Activated CD4-positive, CD25-positive, alpha-beta regulatory T cell treated with anti-CD3 and anti-CD28 coated beads, Interleukin-2, amount 50 U/mL, for 16 hours (primary cell): ENCODE measurements around the gene PIGK.

ENCODE experiments used
- DNase-seq: peaks from one replicate; pipeline ENCODE4 v3.0.0-alpha.2; 2020; ENCODE audit warnings: low read depth, low spot score

Gene PIGK

DNA sequence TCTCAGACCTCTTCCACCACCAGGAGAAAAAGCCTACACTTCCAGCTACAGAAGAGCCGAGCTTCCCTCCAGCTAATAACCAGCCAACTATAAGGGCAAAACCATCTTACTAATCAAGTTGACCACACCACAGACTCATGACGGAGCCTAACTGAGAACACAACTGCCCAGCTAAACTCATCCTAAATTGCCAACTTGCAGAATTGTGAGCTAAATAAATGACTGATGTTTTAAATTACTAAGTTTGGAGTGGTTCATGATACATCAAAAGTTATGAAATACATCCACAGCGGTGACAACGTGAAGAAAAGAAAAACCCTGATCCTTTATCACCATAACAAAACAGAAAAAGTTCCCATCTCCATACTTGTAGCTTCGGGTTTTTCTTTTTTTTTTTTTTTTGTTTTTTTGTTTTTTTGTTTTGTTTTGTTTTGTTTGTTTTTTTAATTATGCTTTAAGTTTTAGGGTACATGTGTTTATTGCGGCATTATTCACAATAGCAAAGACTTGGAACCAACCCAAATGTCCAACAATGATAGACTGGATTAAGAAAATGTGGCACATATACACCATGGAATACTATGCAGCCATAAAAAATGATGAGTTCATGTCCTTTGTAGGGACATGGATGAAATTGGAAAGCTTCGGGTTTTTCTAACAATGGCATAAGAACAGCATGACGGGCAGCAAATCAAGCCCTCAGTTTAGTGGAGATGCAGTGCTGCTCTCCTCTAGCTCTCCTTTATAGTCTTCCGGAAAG, 122.6 kb downstream of the PIGK start:
- DNase-seq: no peak

DNA sequence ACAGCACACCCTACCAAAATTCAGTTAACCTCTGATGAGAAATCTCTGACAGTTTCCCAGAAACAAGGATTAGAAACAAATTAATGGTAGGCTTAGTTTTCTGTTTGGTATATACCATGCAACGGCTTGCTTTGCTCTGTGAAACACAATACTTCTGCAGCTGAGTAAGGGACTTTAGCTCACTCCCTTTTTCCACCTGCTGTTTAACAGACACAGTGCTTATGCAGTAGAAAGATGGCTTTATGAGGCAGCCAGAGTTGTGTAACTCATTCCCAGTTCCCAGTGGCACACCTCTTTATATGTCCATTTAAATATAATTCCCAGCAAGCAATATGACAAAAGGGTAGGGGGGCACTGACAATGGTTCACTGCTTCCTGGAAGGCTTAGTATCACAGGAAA, 124.0 kb downstream of the PIGK start:
- no peak for DNase-seq

DNA sequence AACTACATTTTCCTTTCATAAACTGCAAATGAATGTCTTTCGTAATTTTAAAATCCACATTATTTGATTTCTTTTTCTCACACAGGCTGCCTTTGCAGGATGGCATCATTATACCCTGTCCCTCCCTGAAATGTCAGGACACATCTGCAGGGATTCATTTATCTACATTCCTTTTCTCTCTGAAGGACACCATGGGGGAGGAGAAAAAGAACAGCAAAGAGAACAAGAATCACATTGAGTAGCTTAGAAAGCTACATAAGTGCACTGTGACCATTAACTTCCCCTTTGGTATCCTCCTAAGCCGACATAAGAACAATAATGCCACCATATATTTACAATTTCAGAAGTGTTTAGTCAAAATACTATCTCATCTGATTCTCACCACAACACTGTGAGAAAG, 129.5 kb downstream of the PIGK start:
- no peak for DNase-seq

DNA sequence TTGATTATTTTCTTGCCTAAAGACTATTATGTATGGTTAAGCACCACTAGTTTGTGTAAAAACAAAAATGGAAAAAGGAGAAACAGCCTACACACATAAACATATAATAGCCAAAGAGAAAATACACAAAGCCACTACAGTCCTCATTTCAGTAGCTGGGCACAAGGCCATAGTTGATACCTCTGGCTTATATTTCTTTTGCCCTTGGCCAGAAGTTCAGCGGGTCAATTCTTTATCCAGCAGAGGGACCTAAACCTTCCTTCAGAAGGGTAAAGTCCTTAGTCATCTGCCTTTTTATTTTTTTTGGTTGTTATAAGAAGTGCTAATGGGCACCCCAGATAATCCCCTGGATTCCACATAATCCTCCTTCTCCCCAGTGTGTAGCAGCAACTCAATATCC, 134.1 kb downstream of the PIGK start:
- no peak for DNase-seq

DNA sequence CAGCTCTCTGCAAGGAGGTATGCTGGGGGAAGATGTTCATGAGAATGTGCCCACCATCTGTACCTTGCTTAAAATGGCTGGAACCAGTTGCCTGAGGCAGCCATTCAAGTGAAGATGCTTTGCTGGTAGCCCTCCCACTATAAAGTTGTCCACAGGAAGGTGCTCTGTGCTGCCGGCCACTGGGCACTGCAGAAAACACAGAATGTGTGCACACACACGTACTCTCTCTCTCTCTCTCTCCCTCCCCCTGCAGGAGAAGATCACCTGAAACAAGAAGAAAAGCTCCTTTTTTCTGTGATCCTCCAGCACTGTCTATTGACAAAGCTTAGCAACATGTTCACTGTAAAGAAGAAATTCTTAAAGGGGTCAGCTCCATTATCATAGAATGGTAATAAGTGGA, 134.8 kb downstream of the PIGK start:
- no peak for DNase-seq

DNA sequence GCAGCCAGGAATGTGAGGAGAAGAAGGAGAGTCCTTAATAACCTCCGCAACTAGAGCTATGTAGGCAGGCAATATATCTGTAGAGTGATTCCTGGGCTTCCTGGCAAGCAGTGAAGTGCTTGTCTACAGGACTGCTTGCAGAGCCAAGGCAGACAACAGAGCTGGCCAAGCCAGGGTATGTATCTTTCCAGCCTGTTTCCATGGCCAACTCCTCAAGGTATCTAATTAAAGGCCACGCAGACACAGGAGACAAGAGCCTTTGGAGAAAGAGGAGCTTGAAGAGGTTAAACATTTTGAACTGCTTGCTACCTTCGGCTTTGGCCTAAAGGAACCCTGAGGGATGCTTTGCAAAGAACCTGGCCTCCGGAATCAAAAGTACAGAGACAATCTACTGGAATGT, 137.4 kb downstream of the PIGK start:
- DNase-seq: no peak

DNA sequence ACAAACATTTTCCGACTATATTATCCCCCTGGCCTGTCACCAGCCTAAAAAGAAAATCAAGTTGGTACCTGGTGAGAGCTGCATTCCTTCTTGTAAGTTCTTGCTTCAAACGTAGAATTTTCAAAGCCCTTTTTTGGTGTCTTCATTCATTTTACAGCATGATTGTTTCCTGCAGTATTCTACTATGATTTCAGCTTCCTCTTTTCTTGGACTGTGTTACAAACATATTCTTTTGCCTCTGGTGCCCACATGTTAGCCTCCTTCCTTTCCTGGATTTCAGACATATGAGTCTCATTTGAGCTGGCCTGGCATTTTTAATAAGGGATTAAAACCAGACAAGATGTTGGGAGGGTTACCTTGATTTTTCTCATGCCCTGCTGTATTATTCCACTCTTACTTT, 142.5 kb downstream of the PIGK start:
- no peak for DNase-seq

DNA sequence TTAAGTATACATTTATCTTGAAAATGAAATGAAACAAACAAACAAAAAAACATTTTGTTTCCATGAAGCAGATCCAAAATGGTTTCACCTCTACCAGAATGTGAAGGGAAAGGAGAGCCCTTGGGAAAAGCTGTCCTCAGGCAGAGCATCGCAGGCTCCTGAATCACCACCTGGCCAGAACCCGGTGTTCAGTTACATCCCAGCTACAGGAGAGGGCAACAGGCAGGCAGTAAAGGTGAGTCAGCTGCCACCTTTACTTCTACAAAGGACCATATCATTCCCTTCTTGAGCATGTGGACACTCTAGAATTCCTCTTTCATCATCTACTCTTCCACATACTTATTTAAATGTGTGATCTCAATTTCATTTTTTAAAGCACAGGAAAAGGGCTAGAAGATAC, 151.2 kb downstream of the PIGK start:
- no peak for DNase-seq

DNA sequence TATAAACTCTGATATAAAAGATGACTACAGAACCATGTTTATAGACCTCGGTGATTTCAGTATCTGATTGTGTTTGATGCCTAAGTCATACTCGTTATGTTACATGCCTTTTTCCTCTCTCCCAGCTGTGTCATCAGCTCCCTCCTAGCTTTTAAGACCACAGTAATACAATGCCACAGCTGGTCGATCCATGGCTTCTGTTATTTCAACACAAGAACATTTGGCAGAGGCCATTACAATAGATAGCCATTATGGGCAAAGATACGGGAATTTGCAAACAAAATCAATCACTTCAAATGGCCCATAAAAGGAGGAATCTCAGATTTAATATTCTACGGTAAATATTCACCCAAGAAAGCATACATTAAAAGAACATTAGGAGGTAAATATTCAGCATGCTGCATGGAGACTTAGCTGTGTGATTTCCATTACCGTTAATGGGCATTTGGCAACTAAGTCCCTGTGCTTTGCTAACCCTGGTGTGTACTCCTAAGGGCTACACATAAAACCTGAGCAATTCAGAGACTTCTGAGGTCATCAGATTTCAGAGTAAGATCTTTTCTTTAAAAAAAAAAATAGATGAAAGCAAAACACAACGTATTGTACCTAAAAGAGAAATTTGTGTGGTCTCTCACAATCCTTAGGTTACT, 153.4 kb downstream of the PIGK start:
- DNase-seq: no peak

DNA sequence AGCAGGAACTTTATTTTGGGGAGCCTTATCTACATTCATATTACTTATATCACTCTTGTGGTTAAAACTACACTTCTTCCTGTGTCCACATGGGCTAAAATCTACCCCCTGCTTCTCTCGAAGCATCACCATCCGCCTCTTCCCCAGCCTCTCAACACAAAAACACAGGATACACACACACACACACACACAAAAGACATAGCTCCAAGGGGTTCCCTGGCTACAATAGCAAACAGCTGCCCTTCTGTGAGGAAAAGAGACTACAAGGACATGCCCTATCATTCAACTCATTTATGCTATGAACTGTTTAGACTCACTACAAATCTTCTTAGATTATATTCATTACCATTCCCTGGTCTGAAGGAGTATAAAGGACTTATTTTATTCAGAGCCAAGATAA, 155.0 kb downstream of the PIGK start:
- DNase-seq: no peak

DNA sequence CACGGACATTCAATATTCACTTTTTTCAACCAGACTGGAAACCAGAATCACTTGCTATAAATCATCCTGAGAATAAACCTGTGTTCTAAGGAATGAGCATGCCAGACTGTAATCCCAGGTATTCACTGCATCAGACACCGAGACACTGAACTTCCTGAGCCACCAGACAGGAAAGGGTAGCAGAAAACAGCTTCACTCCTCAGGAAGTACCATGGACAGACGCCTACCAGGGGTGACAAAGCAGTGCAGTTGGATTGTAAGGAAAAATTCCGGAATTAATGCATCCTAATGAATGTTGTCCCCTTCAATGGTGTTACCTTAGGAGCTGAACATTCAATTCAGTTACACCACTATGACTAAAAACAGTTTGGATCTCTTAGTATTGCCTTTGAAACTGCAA, 156.1 kb downstream of the PIGK start:
- DNase-seq: no peak

DNA sequence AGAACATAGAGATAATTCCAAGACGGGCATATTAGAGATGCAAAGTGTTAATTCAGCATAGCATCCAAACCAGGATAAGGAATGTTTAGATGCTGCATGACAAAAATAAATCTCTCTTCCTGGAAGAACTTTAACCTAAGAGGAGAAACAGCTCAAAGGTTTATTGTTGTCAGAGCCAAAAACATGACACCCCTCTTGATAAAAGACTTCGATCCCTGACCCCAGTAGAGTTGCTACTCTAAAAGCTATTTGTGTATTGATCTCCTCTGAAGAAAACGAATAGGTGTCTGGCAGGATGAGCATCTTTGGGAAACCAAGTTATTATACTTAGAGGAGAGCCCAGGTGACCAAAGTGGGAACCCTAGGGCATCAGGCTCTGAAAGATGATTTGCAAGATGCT, 158.1 kb downstream of the PIGK start:
- no peak for DNase-seq

DNA sequence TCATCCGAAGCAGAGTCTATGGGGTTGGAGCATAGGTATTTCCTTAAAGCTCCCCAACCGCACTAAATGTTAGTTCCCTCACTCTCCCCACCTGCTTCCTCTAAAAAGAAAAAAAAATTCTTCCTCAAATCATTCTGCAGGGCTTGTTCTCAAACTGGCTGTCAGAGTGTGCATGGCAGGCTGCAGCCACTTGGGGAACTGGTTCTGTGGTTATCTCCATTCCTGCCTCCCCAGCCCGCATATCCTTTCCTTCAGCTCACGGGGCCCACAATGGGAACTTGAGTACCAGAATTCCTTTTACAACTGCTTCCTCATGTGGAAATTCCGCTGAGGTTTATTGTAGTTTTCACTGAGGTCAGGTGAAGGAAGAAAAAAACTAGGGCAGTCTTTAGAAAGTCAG, 159.2 kb downstream of the PIGK start:
- no peak for DNase-seq

DNA sequence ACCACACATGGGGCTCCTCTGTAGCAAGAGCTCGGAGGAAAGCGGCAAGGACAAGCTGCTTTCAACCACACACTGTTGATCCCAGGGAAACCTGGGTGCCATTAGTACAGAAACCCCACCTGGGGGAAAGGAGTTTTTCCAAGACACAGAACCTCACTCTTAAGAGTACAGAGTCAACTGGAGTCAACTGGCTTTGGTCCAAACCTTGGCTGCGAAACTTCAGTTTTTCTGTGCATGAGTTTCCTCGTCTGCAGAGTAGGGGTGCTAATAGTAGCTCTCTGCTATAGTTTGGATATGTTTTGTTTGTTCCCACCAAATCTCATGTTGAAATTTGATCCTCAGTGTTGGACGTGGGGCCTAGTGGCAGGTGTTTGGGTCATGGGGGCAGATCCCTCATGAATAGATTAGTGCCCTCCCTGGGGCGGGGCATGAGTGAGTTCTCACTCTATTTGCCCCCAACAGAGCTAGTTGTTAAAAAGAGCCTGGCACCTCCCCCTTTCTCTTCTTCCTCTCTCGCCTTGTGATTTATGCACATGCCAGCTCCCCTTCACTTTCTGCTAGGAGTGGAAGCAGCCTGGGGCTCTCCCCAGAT, 161.1 kb downstream of the PIGK start:
- DNase-seq: no peak

DNA sequence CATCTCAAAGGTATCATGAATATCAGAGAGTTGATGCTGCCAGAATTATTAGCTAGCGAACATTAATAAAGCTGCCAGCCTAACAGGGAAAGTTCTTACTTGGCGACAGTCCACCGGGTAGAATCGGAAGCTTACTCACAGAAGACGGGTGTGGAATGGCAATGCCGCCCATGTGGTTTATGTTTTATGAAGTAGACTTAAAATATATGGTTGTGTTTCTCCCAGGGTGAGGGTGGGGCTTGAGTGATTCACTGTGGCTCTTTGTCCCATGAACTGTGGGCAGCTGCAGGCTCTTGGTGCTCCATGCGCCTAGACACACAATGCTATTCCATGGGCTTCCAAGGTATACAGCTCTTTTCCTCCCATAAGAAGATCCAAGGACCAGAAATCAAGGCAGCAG, 162.7 kb downstream of the PIGK start:
- no peak for DNase-seq

DNA sequence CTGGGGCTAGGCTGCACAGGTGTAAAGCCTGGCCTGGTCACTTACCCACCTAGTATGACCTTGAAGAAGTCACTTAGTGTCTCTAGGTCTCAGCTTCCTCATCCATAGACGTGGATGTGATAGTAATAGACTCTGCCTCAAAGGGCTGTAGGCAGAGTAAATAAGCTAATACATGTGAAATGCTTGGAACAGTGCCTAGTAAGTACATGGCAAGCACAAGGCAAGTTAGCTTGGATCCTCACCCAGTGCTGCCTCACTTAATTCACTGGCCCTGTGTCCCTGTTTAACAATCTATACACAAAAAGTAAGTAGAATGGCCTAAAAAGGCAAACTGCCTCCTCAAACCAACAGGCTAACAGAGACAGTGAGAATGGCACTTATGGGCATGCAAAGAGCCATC, 167.8 kb downstream of the PIGK start:
- no peak for DNase-seq

DNA sequence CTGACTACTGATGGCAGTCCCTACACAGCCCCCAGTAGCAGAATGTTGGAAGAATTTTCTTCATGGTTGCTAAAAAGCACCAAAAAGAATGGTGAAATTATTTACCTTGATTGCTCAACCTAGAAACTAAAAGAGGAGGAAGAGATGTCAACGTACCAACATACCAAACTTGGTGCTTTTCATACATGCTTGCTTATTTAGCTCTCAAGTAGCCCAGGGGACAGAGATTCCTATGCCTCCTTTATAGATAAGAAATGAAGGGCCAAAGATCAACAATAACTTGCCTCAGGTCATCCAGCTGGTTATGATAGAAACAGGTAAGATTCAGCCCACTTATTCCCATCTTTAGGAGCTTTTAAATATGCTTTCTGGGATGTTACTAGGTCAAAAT, 170.6 kb downstream of the PIGK start:
- DNase-seq: no peak

DNA sequence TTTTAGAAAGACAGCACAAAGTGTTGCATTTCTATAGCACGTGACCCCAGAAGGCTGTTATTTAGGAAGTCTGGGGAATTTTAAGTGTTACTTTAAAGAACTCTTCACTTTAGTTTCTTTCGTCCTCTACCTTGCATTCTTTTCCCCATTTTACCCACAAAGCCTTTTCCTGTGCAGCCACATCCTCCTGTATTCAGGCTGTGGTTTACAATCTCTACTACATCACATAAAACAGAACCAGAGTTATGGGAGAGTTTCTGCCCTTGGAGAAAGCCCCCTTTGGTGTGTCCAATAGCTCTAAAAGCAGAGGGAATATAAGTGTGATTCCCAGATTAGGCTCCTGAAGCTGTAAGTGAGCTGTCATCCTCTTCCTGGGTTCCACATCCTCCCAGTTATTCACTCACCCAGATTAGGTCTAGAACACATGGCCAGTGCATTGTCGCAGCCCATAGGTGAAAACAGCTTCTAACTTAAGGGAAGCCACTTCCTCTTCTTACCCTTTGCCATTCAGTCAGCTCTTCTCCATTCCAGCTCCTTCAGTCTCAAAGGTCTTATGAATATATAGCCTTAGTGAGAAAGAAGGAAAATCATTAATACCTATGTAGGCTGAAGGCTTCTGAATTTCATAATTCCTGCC, 171.1 kb downstream of the PIGK start:
- DNase-seq: no peak

DNA sequence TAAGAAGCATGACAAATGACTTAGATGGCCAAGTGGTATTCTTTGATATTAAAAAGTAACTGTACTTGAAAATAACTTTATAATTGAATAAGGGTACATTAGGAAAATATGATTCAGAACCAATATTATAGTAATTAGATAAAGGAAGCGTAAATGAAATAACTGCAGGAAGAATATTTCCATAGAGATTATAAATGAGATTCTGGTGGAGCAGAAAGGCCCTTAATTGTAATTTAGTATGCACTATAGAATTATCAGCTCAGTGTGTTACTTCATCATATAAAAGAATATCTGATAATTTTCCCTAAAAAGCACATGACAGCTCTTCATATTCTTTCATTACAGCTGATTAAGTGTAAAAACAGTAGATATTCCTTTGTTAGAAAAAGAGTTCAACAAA, 171.7 kb downstream of the PIGK start:
- DNase-seq: no peak

DNA sequence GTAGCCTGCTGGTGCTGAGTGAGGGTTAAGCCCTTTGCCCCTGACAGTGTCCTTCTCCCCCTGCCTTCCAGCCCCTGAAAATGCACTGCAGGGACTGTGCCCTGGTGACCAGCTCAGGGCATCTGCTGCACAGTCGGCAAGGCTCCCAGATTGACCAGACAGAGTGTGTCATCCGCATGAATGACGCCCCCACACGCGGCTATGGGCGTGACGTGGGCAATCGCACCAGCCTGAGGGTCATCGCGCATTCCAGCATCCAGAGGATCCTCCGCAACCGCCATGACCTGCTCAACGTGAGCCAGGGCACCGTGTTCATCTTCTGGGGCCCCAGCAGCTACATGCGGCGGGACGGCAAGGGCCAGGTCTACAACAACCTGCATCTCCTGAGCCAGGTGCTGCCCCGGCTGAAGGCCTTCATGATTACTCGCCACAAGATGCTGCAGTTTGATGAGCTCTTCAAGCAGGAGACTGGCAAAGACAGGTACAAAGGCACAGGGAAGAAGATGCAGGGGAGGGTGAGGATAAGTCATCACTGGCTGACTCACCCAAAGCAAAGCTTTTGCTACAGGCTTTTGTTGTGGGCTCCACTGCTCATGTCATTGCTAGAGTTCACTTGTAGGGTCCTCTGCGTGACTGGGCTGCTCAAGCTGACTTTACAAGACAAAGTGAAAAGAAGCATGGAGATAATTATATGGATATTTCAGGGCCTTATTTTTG, 174.9 kb downstream of the PIGK start:
- no peak for DNase-seq

DNA sequence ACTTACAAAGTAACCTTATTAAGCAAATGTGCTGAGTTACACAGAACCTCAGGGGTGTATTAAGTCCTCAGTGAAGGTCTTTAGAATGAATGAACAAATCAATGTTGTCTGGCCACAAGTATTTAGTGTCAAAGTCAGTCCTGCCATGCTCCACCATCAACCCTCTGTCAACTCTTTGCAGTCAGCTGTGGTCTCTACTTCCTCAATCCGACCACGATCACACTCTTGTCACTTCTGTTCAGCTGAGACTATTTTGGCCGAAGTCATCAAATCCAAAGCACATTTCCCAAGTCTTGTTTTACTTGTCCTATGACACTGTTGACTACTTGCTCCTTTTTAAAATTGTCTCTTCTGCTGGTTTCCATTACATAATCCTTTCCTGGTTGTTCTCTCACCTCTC, 178.4 kb downstream of the PIGK start:
- no peak for DNase-seq

DNA sequence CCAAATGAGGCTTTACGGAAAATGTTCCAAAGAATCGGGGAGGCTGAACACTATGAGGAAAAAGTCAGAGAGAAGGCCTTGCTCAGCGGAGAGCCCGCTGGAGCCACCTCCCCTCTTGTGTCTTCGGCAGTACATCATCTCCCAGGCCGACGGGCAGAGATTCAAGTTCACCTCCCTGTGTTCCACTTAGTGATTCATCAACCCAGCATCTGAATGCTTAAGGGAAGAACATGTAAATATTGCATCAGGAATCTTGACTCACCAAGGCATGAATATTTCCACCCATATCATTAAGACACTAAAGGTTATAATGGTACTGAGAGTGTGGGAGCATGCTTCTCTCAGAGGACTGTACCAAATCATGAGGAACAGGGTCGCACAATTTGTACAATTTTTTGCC, 179.5 kb downstream of the PIGK start:
- no peak for DNase-seq
